NCI-H446 treated with DMSO at 0.1 percent for 48 hours (cell line): ENCODE results near the gene PLXNB2.

Experiments
- DNase-seq: peaks from one replicate; lab custom pipeline; 2025; lab: John Stamatoyannopoulos, UW

PLXNB2 gene

DNA sequence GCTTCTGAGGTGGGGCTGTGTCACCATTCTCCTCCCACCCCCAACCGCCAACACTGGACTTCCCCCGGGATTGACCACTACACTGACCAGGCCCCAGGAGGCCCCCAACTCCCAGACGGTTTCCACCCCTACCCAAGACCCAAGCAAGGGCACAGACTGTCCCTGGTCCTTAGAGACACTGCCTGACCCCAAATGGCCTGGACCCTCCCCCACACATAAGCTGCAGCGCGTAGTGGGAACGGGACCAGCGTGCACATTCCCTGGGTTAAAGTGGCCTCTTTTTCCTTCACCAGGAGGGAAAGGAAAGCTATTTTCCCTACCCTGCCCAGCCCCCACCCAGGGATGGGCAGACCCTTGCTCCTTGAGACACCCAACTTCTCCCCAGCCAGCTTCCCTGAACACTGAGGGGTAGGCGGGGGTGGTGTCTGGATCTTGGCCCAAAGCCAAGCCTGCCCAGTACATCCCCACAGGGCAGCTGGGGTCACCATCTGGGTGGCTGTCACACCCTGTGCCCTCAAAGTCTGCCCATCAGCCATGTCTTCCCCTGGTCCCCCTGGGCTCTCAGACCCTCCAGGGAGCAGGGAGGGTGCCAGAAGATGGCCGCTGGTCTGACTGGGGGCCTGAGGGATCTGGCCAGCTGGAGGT is 44.4 kb downstream of the PLXNB2 start:
- DNase-seq: no peak

DNA sequence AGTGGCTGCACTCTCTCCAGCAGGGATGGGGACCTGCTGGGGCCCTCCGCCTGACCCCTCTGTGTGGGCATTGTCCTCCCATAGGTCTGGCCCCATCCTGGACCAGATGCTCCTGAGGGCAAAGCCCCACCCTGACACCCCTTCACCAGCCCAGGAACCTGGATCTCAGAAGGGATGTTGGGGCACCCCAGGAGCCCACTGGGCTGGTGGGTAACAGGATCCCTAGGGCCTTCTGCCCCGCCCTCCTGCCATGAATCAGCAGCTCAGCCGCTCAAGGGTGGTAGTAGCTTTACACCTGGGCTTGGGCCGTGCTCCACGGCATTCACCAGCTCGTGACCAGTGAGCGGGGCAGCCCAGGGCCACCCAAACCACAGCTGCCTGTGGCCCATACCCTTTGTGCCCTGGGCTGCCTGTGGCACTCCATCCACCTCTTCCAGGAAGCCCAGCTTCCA is 45.0 kb downstream of the PLXNB2 start:
- no peak for DNase-seq

DNA sequence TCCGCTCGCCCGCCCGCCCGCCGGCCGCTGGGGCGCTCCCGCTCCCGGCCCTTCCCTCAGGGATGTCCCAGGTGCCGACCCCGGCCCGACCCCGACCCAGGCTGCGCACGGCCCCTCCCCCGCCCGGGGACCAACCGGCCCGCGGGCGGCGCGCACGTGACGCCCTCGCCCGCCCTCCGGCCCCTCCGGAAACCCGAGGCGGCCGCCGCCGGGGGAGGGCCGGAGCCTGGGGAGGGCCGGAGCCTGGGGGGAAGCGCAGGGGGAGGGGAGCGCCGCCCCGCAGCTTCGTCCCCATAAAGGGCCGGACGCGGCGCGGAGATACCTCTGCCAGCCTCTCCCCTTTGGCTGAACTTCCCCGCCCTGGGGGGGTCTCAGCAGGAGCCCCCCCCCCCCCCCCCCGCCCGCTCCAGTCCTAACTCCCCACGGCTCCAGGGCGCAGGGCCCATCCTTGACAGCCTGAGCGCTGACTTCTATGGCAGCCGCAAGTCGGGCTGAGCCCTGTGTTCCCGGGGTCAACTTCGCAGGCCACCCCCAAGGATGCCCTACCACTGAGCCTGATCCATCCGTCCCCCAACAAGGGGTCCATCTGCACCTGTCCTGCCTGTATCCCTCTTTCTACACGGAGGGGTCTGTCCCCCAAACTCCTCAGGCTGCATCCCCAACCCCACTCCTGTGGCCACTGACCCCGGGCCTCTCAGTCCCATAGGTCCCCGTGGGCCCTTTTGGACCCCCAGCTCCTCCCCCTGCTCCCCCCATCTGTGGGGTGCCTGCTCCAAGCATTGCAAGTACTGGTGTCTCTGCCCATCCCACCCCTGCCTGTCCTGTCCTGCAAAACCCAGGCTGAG is 45.6 kb downstream of the PLXNB2 start, which contains the start of gene MAPK12:
Gene MAPK12, minus strand, starts transcription at position 69 of the 845 bp plus-strand sequence. CDS start 174 bp downstream, outside the sequence.
- DNase-seq: no peak

DNA sequence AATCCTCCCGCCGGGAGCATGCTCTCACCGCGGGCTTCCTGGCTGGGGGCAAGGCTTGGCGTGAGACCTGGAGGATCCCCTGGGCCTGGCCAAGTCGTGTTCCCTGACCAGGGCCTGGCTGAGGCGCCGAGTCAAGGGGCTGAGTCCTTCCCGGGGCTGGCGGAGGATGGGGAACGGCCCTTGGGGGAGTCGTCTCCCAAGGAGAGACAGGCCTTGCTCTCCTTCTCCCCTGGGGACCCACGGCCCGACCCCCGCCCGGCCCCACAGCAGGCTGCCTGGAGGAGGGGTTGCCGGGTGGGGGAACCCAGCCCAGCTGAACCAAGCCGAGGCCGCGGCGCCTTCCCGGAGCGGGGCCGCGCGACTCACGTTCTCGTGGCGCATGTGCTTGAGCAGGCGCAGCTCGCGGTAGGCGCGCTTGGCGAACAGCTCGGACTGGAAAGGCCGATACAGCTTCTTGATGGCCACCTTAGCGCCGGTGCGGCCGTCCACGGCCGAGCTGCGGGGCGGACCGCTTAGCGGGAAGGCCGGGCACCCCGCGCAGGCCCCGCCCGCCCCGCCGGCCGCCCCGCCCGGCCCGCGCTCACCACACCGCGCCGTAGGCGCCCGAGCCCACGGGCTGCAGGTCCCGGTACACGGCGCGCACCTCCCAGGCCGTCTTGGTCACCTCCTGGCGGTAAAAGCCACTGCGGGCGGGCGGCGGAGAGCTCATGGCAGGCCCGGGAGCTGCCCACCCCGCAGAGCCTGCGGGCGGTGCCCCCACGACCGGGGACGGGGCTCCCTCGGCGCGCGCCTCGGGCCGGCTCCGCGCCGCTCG is 46.4 kb downstream of the PLXNB2 start:
- no peak for DNase-seq

DNA sequence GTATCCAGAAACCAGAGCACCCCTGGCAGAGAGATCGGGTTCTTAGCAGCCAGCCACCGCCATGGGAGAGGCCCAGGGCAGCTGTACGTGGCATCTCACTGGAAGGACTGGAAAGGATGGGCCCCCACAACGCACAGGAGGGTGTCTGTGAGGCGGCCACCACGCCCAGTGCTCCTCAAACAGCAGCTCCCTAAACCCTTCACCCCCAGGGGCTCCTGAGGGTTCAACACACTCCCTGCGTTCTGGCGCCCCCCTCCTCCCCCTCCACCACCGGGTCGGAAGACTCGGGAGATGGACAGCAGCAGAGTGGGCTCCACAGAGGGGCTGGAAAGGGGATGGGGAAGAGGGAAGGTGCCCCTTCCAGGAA is 47.0 kb downstream of the PLXNB2 start:
- DNase-seq: no peak

DNA sequence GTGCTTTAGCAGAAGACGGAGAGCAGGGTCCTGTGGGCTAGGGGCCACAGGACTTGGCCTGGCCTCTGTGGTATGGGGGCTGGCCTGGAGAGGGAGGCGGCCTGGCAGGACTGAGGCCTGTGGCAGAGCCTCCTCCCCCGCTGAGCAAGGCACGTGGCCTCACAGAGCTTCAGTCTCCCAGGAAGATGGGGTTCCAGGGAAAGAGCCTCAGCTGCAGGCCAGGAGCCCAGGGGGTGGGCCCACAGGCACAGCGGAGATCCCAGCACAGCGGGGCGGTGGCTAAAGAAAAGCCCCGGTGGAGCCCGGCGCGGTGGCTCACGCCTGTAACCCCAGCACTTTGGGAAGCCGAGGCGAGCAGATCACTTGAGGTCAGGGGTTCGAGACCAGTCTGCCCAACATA is 48.1 kb downstream of the PLXNB2 start:
- no peak for DNase-seq

DNA sequence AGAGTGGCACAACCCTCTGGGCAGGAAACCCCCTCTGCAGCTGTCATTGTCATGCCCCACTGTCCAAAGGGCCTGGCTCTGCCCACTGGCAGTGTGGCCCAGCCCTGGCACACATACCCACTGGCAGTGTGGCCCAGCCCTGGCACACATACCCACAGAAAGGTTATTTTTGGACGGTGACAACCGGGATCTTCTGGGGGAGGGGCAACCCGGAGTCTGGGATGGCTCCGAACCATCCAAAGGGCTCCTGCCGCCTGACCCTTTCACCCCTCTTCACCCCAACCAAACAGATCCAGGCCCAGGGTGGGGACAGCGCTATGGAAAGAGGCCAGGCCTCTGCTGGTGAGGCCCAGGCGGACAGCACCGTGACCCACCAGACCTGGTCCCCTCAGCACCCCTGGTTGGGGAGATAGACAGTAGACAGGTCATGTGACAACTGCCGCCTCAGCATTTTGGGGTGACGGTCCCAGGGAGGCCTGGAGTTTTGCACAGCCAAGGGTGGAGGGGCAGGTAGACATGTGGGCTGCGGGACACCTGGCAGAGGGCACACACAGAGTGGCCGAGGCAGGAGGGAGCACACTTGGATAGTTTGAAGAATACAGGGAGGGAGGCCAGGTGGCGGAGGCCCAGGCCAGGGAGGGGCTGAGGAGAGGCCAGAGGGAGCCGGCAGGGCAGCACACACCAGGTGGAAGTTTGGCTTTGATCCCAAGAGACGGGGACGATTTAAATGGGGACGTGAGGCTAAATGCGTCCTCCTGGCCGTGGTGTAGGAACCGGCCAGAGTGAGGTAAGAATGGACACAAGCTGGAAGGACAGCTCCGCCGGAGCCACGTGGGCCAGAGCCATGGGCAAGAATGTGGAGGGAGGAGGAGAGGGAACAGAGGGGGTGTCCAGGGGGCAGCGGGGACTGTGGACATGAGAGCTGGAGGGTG is 48.8 kb downstream of the PLXNB2 start:
- DNase-seq: no peak

DNA sequence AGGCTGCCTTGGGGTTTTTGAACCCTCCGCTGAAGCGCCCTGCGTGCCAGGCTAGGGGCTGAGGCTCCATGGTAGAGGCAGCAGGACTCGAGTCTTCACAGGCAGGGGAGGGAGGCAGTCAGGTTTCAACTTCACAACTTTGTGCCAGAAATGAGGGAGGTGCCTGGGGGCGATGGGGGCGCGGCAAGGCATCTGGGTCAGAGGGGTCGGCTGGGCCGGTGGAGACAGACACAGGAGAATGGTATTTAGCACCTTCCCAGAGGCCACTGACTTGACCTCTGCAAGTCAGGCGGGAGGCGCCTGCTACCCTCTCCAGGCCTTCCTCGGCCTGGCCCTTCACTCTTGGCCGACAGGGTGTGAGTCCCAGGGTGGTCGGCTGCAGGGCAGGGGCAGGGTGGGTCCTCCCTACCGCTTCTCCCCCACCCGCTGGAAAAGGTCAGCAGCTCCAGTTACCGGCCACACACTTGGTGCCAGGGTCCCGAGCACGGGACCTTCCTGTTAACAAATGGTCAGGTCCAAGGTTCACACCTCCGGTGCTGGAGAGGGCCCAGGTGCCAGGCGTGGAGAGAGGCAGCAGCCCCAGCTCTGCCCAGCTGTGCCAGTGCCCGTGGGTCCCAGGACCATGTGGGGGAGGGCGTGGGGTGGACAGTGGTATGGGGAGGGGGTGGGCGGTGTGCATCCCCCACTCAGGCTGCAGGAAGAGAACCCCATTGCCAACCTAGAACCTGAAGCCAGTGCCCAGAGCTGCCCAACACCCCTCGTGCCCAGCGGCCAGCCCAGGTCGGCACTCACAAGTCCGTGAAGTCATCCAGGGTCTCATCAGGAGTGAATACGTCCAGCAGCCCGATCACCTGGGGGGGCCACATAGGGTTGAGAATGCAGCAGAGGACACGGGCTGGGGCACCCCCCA is 49.7 kb downstream of the PLXNB2 start:
- DNase-seq: no peak

DNA sequence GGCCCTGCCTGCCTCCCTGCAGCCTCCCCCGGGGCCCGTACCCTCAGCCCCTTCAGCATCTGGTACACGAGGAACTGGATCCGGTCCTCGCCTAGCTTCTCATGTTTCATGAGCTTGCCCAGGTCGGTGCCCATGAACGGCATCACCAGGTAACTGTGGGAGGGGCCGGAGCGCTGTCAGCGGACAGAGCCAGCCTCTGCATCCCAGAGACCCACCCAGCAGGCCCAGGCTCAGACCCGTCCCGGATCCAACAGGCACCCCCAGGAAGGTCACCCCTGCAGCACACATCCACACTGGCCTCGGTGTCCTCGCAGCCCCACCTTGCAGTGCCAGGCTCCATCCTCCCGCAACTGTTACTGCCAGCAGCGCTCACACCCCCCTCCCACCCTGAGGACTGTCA is 50.4 kb downstream of the PLXNB2 start:
- DNase-seq: no peak

DNA sequence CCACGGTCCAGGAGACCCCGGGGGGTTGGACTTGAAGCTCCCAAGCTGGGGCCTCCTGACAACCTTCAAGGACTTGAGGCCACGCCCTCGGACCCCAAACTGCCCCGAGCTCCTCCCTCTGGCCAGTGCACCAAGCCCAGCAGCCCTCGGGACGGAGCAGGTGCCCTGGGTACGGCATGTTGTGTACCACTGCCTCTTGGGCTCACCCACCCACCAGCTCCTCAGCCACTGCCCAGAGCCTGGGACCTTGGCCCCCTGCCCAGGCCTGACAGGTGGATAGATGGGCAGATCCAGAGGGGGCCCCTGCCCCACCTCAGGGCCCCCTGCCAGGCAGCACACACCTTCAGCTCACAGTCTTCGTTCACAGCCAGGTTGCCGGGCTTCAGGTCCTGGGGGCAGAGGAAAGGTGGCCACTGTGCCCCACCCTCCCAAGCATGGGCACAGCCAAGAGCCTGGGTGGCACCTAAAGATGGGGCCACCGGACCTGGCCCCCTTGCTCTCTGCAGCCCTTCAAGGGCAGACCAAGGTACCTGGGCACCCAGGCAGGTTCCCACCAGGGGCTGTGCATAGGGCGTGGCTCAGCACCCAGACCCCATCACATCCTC is 51.1 kb downstream of the PLXNB2 start:
- DNase-seq: no peak

DNA sequence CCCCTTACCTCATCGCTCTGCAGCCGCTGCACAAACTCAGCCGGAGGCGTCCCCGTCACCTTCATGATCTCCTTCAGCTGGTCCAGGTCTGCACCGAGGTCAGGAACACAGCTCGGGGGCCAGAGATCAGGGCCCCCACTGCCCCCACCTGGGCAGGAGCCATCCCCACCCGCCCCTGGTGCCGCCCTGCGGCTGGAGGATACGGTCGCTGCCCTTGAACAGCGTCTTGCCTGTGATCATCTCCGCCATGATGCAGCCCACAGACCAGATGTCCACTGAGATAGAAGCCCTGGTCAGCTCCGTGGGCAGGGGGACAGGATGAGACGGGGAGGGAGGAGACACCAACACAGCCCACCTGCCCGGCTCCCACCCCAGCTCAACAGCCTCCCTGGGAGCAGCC is 51.8 kb downstream of the PLXNB2 start:
- no peak for DNase-seq

DNA sequence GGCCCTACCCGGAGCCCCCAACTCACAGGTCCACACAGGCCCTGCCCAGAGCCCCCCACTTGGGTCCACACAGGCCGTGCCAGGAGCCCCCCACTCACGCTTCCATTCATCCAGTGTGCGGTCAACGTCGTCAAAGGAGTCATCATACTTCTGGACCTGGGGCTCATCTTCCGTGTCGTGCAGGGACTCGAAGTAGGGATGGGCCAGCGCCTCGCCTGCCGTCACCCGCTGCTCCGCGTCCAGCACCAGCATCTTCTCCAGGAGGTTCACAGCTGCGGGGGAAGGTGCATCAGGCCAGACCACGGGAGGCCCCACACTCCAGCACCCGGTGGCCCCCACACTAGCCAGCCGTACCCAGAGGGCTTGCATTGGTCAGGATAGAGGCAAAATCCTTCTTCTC is 52.3 kb downstream of the PLXNB2 start:
- DNase-seq: no peak

DNA sequence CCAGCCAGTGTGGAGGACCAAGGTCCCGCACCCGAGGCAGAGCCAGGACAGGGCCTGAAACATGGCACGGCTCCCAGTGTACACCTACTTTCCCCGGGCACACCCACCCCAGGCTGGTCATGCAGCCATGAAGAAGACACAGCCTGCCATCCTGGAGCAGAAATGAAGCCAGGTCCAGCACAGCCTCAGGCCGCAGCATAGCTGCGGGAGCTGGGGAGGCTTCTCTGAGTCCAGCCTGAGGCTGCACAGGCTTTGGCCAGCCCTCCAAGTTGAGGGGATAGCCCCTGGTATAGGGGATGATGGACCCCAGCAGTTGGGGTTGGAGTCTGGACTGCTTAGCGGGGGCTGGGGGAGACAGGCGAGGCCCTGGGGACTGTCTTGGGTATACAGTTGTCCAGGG is 53.5 kb downstream of the PLXNB2 start:
- DNase-seq: no peak

DNA sequence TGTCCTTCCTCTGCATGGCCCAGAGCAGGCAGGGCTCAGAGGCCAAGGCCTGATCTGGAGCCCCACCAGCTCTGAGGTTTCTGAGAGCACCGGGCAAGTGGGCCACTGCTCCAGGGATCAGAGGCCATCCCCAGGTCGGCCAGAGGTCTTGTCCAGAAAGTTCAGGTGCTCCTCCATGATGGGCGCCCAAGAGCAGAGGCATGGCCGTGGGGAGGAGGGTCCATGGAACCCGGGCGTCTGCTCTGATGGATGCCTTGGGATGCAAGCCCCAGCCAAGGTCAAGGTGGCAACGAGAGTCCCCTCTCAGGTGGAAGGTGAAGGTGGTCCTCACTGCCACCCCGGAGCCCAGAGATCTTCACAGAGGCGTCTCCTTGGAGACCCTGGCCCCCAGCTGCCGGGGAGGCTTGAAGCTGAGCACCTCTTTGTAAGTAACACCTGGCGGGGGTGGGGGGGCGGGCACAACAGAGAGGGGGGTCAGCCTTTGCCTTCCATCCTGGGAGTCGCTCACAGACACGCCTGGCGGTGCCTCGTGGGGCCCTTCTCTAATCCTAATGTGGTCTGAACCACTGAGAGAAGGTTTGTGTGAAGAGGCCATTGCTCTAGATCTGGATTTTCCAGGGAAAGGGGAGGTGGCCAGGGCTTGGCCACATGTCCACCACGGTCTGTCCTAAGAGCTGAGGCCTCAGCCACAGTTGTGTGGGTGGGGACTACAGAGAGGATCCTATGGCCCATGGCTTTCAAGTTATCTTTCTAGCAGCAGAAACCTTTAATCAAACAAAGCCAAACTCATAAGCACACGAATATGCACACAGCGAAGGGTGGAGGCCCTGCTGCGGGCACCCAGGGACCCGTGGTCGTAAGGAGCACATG is 54.2 kb downstream of the PLXNB2 start:
- DNase-seq: no peak

DNA sequence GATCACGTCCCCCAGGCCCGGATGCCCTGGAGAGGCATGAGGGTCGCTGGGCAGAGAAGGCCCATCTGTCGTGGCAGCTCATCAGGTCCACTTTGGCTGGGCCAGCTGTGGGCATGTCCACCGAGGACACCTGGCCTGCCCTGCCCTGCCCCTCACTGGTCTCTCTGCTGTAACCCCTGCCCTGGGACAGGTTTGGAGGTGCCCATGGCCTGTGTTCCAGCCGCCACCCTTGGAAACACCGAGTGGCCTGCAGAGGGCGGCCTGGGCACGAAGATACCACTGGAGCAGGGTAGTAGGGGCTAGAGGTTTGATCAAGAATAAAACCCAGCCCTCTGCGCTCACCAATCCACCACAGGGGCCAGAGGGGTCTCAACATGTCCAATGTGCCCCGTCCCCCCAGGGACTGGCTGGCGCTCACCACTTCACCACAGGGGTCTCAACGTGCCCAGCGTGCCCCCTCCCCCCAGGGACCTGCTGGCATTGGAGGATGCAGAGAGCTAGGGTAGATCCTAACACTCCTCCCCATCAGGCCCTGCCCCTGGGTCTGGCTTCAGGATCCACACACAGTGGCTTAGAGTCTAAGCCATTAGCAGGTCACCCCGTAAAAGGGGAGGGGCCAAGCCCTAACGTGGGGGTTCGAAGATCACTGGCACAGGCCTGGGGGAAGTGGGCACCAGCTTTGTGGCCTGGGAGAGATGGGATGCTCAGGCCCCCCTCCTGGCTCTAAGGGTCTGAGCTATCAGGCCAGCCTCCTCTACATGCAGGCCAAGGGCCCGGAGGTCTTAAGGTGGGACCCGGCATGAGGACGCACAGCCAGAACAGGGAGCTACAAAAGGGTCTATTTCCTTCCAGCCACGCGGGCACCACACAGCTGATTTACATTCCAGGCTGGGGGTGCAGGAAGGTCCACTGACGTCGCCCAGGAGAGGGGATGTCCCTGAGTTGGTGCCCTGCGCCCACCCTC is 55.1 kb downstream of the PLXNB2 start:
- no peak for DNase-seq

DNA sequence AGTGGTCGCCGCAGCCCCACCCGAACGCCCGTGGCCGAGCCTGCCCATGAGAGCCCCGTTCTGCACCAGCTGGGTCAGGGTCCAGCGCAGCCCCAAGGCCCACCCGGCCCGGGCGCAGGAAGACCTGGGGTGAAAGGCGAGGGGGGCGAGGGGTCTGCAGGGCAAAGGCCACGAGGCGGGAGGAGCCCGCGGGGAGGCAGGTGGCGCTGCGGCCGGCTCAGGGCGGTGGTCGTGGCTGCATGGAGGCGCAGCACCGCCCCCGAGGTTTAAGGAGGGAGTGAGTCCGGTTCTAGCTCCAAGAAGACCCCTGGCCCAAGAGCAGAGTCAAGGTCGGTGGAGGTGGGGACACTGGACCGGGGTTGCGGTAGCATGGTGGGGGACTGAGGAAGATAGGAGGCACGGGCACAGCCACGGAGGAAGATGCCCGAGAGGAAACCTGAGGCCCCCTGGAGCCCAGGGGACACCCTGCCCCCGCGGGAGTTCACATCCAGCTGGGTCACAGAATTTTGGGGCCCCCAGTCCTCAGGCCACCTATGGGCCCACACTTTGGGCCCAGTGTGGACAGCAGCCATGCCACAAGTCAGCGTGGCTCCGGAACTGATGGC is 55.9 kb downstream of the PLXNB2 start:
- no peak for DNase-seq
